HepG2 (cell line): ENCODE measurements around the gene CASP4.

ENCODE experiments used
- MXD4 ChIP-seq: IDR thresholded peaks from 2 replicates; pipeline ENCODE4 v1.6.1; 2016; ENCODE audit warnings: mild to moderate bottlenecking, missing biosample characterization, missing genetic modification reagents
- TCF7L2 ChIP-seq: IDR thresholded peaks from 2 replicates; pipeline ENCODE4 v1.6.1; 2011; ENCODE audit warnings: mild to moderate bottlenecking, low read depth, low read length, moderate library complexity
- TF ChIP-seq, protein P1 (sequence below): sonication (generic); formaldehyde crosslinking; IDR thresholded peaks from 2 replicates; pipeline ENCODE4 v1.9.0; 2021; ENCODE audit warnings: missing genetic modification reagents, borderline replicate concordance
- TF ChIP-seq, protein P2 (sequence below): sonication (generic); formaldehyde crosslinking; IDR thresholded peaks from 2 replicates; pipeline ENCODE4 v1.8.0; 2022; ENCODE audit warnings: missing genetic modification reagents, mild to moderate bottlenecking, borderline replicate concordance

DNA sequence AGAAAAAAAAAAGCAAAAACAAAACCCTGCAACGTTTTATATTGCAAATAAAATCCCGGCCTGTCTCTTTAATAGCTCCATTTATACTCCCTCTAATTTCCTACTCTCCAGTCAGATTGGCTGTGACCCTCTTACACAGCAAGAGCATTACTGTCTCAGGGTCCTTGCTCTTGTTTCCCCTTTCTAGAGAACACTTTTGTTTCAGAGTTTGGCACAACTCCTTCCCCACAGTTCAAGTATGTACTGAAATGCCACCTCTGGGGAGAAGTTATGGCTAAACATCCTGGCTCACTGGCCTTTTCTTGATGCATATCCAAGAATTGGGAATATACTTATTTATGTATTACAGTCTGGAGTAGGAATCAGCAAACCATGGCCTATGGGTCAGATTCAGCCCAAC, 72.7 kb downstream of the CASP4 start:
- TF ChIP-seq, protein P1, sequence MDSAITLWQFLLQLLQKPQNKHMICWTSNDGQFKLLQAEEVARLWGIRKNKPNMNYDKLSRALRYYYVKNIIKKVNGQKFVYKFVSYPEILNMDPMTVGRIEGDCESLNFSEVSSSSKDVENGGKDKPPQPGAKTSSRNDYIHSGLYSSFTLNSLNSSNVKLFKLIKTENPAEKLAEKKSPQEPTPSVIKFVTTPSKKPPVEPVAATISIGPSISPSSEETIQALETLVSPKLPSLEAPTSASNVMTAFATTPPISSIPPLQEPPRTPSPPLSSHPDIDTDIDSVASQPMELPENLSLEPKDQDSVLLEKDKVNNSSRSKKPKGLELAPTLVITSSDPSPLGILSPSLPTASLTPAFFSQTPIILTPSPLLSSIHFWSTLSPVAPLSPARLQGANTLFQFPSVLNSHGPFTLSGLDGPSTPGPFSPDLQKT (CRISPR knock-in tag), result no peak
- no peak for TF ChIP-seq MXD4 (CRISPR knock-in tag)
- no peak for TF ChIP-seq TCF7L2
- TF ChIP-seq, protein P2, sequence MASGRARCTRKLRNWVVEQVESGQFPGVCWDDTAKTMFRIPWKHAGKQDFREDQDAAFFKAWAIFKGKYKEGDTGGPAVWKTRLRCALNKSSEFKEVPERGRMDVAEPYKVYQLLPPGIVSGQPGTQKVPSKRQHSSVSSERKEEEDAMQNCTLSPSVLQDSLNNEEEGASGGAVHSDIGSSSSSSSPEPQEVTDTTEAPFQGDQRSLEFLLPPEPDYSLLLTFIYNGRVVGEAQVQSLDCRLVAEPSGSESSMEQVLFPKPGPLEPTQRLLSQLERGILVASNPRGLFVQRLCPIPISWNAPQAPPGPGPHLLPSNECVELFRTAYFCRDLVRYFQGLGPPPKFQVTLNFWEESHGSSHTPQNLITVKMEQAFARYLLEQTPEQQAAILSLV (CRISPR knock-in tag), result no peak
